ENCODE data around the gene C9orf72. TPM values are rescaled to one million over a fixed set of nuclear protein-coding genes. Genes with fewer than 3 reads are reported as not detected.

The C9orf72 gene
- total and polyA plus RNA-seq, 2 experiments from 2014 or later: 11.6 to 27.8 TPM

DNA sequence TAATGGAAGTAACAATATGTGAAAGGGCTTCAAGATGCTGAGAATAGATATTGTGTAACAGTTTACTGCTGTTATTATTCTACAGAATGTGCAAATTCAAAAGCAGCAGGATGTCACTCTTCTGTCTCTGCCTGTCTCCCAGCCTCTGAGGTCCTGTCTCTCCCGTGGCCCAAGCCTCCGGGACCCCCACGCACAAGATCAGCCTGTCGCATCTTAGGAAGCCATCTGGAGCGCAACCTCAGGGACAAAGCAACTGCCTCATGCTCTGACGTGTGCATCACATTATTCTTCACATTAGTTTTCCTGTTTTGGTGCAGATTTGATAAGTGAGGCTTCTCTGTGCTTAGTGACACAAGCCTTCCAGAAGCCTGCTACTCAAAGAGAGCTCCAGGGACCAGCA lies 46.5 kb upstream of the C9orf72 start:
- no peaks in the 10 kb centered on the region for H3F3A ChIP-seq (replicated peaks; ENCODE audit: low read depth)
- no peaks in the 10 kb centered on the region for H3K9me2 ChIP-seq (ENCODE audit: insufficient read depth)
- H3K36me3 ChIP-seq (ENCODE audit: insufficient read depth): no peaks in the 10 kb centered on the region
- Mint-ChIP-seq H3K4me3 (no peak overlapping the region), H3K27me3 (ENCODE audit: insufficient read depth, low read depth, poor library complexity) (no peaks in the 10 kb centered on the region), H3K27ac (no peak overlapping the region), H3K9me3 (no peaks in the 10 kb centered on the region), H3K36me3 (ENCODE audit: low read depth) (no peaks in the 10 kb centered on the region), H3K4me1 (peaks cover 3% of the 10 kb centered on the region; the same call in 1 of the 3 replicates)
- no peak overlapping the region for H3K4me3 ChIP-seq
- no peaks in the 10 kb centered on the region for H3K4me1 ChIP-seq (ENCODE audit: insufficient read depth)
- H3K27ac ChIP-seq (ENCODE audit: low read depth): no peak overlapping the region
- TF ChIP-seq CREB1 (CRISPR knock-in tag; IDR thresholded peaks at IDR 0.05; ENCODE audit: low read depth): no peak
- TF ChIP-seq, protein P1, sequence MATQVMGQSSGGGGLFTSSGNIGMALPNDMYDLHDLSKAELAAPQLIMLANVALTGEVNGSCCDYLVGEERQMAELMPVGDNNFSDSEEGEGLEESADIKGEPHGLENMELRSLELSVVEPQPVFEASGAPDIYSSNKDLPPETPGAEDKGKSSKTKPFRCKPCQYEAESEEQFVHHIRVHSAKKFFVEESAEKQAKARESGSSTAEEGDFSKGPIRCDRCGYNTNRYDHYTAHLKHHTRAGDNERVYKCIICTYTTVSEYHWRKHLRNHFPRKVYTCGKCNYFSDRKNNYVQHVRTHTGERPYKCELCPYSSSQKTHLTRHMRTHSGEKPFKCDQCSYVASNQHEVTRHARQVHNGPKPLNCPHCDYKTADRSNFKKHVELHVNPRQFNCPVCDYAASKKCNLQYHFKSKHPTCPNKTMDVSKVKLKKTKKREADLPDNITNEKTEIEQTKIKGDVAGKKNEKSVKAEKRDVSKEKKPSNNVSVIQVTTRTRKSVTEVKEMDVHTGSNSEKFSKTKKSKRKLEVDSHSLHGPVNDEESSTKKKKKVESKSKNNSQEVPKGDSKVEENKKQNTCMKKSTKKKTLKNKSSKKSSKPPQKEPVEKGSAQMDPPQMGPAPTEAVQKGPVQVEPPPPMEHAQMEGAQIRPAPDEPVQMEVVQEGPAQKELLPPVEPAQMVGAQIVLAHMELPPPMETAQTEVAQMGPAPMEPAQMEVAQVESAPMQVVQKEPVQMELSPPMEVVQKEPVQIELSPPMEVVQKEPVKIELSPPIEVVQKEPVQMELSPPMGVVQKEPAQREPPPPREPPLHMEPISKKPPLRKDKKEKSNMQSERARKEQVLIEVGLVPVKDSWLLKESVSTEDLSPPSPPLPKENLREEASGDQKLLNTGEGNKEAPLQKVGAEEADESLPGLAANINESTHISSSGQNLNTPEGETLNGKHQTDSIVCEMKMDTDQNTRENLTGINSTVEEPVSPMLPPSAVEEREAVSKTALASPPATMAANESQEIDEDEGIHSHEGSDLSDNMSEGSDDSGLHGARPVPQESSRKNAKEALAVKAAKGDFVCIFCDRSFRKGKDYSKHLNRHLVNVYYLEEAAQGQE (IDR thresholded peaks at IDR 0.05; ENCODE audit: unreplicated experiment): no peak
- TF ChIP-seq ZNF114 (CRISPR knock-in tag; IDR thresholded peaks at IDR 0.05): no peak
- TF ChIP-seq, protein P2, sequence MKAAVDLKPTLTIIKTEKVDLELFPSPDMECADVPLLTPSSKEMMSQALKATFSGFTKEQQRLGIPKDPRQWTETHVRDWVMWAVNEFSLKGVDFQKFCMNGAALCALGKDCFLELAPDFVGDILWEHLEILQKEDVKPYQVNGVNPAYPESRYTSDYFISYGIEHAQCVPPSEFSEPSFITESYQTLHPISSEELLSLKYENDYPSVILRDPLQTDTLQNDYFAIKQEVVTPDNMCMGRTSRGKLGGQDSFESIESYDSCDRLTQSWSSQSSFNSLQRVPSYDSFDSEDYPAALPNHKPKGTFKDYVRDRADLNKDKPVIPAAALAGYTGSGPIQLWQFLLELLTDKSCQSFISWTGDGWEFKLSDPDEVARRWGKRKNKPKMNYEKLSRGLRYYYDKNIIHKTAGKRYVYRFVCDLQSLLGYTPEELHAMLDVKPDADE (IDR thresholded peaks at IDR 0.05): no peak
- H3K27me3 ChIP-seq (ENCODE audit: insufficient read depth): no peaks in the 10 kb centered on the region
- no peaks in the 10 kb centered on the region for H4K20me1 ChIP-seq (replicated peaks; ENCODE audit: insufficient read depth)
- ATAC-seq (no peak), DNase-seq (ENCODE audit: low spot score) (no peak)
- no peaks in the 10 kb centered on the region for H3K79me2 ChIP-seq (replicated peaks; ENCODE audit: insufficient read depth)
- H2AFZ ChIP-seq: no peak overlapping the region
- H3K4me2 ChIP-seq: no peak overlapping the region

DNA sequence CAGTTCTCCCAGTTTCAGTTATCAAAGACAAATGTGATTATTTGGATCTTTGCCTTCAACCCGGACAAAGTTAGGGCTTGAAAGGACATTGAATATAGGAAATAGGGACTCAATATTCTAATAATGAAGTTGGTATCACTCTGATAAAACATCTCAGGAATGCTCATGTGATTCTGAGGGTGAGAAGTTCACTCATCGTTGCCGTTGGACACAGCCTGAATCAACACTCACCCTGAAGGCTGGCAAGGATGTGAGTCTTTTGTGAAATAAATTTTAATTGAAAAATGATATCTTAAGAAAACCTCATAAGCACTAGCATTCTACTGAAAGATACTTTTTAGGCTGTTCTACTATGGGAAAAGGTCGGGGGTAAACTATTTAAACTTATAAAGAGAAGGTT lies 44.8 kb upstream of the C9orf72 start:
- DNase-seq (ENCODE audit: low spot score) (no peak), ATAC-seq (no peak)
- no peaks in the 10 kb centered on the region for H3K9me3 Mint-ChIP-seq
- no peaks in the 10 kb centered on the region for H3K27me3 ChIP-seq (ENCODE audit: insufficient read depth)
- H3K4me3 ChIP-seq: no peak overlapping the region
- no peaks in the 10 kb centered on the region for H4K20me1 ChIP-seq (replicated peaks; ENCODE audit: insufficient read depth)
- H3K4me3 Mint-ChIP-seq: no peak overlapping the region
- no peaks in the 10 kb centered on the region for H3K9me2 ChIP-seq (ENCODE audit: insufficient read depth)
- H3K4me2 ChIP-seq: no peak overlapping the region
- no peaks in the 10 kb centered on the region for H3K4me1 ChIP-seq (ENCODE audit: insufficient read depth)
- no peaks in the 10 kb centered on the region for H3K4me1 Mint-ChIP-seq
- H2AFZ ChIP-seq: no peak overlapping the region
- no peaks in the 10 kb centered on the region for H3K36me3 ChIP-seq (ENCODE audit: insufficient read depth)
- no peaks in the 10 kb centered on the region for H3F3A ChIP-seq (replicated peaks; ENCODE audit: low read depth)
- no peak overlapping the region for H3K27ac Mint-ChIP-seq
- H3K79me2 ChIP-seq (replicated peaks; ENCODE audit: insufficient read depth): no peaks in the 10 kb centered on the region
- no peak overlapping the region for H3K27ac ChIP-seq (ENCODE audit: low read depth)
- no peaks in the 10 kb centered on the region for H3K27me3 Mint-ChIP-seq (ENCODE audit: insufficient read depth, low read depth, poor library complexity)
- H3K36me3 Mint-ChIP-seq (ENCODE audit: low read depth): no peaks in the 10 kb centered on the region
- TF ChIP-seq EZH2 (IDR thresholded peaks at IDR 0.05; ENCODE audit: low read depth, unreplicated experiment) (no peak), ZNF331 (CRISPR knock-in tag; IDR thresholded peaks at IDR 0.05; ENCODE audit: low read depth) (no peak), NANOG (IDR thresholded peaks at IDR 0.05; ENCODE audit: borderline replicate concordance) (no peak)
- TF ChIP-seq, protein P3, sequence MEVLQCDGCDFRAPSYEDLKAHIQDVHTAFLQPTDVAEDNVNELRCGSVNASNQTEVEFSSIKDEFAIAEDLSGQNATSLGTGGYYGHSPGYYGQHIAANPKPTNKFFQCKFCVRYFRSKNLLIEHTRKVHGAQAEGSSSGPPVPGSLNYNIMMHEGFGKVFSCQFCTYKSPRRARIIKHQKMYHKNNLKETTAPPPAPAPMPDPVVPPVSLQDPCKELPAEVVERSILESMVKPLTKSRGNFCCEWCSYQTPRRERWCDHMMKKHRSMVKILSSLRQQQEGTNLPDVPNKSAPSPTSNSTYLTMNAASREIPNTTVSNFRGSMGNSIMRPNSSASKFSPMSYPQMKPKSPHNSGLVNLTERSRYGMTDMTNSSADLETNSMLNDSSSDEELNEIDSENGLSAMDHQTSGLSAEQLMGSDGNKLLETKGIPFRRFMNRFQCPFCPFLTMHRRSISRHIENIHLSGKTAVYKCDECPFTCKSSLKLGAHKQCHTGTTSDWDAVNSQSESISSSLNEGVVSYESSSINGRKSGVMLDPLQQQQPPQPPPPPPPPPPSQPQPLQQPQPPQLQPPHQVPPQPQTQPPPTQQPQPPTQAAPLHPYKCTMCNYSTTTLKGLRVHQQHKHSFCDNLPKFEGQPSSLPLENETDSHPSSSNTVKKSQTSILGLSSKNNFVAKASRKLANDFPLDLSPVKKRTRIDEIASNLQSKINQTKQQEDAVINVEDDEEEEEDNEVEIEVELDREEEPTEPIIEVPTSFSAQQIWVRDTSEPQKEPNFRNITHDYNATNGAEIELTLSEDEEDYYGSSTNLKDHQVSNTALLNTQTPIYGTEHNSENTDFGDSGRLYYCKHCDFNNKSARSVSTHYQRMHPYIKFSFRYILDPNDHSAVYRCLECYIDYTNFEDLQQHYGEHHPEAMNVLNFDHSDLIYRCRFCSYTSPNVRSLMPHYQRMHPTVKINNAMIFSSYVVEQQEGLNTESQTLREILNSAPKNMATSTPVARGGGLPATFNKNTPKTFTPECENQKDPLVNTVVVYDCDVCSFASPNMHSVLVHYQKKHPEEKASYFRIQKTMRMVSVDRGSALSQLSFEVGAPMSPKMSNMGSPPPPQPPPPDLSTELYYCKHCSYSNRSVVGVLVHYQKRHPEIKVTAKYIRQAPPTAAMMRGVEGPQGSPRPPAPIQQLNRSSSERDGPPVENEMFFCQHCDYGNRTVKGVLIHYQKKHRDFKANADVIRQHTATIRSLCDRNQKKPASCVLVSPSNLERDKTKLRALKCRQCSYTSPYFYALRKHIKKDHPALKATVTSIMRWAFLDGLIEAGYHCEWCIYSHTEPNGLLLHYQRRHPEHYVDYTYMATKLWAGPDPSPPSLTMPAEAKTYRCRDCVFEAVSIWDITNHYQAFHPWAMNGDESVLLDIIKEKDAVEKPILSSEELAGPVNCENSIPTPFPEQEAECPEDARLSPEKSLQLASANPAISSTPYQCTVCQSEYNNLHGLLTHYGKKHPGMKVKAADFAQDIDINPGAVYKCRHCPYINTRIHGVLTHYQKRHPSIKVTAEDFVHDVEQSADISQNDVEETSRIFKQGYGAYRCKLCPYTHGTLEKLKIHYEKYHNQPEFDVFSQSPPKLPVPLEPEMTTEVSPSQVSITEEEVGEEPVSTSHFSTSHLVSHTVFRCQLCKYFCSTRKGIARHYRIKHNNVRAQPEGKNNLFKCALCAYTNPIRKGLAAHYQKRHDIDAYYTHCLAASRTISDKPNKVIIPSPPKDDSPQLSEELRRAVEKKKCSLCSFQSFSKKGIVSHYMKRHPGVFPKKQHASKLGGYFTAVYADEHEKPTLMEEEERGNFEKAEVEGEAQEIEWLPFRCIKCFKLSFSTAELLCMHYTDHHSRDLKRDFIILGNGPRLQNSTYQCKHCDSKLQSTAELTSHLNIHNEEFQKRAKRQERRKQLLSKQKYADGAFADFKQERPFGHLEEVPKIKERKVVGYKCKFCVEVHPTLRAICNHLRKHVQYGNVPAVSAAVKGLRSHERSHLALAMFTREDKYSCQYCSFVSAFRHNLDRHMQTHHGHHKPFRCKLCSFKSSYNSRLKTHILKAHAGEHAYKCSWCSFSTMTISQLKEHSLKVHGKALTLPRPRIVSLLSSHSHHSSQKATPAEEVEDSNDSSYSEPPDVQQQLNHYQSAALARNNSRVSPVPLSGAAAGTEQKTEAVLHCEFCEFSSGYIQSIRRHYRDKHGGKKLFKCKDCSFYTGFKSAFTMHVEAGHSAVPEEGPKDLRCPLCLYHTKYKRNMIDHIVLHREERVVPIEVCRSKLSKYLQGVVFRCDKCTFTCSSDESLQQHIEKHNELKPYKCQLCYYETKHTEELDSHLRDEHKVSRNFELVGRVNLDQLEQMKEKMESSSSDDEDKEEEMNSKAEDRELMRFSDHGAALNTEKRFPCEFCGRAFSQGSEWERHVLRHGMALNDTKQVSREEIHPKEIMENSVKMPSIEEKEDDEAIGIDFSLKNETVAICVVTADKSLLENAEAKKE (CRISPR knock-in tag; IDR thresholded peaks at IDR 0.05): no peak
- TF ChIP-seq, protein P2 (IDR thresholded peaks at IDR 0.05): no peak
